PC-9 (cell line): ENCODE results near the gene CWC27. TPM values are rescaled to one million over a fixed set of nuclear protein-coding genes. Genes with fewer than 3 reads are reported as not detected.
A peak's percentile ranks its signal among the peaks of the same experiment; 100 is the strongest.

Source experiments
- BruUV-seq: library from RNA; stranded (reverse); fragments of 400-500 nt; replicated peaks from 2 replicates; lab custom pipeline; 2021; lab: Mats Ljungman, UMichigan
- CTCF ChIA-PET: fragments of 300-600 bp; sonication (Branson Sonifier 250); formaldehyde crosslinking; loops from one replicate; lab custom pipeline; 2022; ENCODE audit warnings: antibody characterized with exemption; lab: Charles Lee
- POLR2A ChIA-PET: fragments of 300-600 bp; sonication (Branson Sonifier 250); formaldehyde crosslinking; loops from one replicate; lab custom pipeline; 2022; ENCODE audit warnings: antibody characterized with exemption; ENCODE audit not compliant: unreplicated experiment; lab: Charles Lee
- DNase-seq, 2 experiments: peaks; one replicate each; pipeline versions ENCODE4 v3.0.0 to v3.0.0-alpha.2; 2015 to 2022; ENCODE audit warnings: mixed read lengths in 1 of 2
- H2AFZ ChIP-seq: fragments of 200-600 bp; sonication (generic); 2 replicates; pipeline ENCODE4 v1.8.1; 2017; ENCODE audit warnings: antibody characterized with exemption
- H3F3A ChIP-seq: fragments of 200-600 bp; sonication (generic); 2 replicates; pipeline ENCODE4 v1.8.1; 2017; ENCODE audit warnings: antibody characterized with exemption, mild to moderate bottlenecking, low read depth; ENCODE audit not compliant: insufficient read depth
- H3K27ac ChIP-seq: fragments of 200-600 bp; sonication (generic); 2 replicates; pipeline ENCODE4 v1.6.1; 2016; ENCODE audit warnings: mixed run types
- H3K27me3 ChIP-seq: fragments of 200-600 bp; sonication (generic); 2 replicates; pipeline ENCODE4 v1.6.1; 2016; ENCODE audit warnings: low read depth, mixed run types; ENCODE audit not compliant: insufficient read depth
- H3K36me3 ChIP-seq: fragments of 200-600 bp; sonication (generic); 2 replicates; pipeline ENCODE4 v1.6.1; 2016; ENCODE audit warnings: low read depth, mixed run types
- H3K4me1 ChIP-seq: fragments of 200-600 bp; sonication (generic); replicated peaks from 2 replicates; pipeline ENCODE4 v1.6.1; 2016; ENCODE audit warnings: mixed run types; ENCODE audit not compliant: insufficient read depth
- H3K4me2 ChIP-seq: fragments of 200-600 bp; sonication (generic); 2 replicates; pipeline ENCODE4 v1.6.1; 2017; ENCODE audit warnings: mixed run types
- H3K4me3 ChIP-seq: fragments of 200-600 bp; sonication (generic); 2 replicates; pipeline ENCODE4 v1.6.1; 2016; ENCODE audit warnings: mixed run types
- H3K79me2 ChIP-seq: fragments of 200-600 bp; sonication (generic); 2 replicates; pipeline ENCODE4 v1.6.1; 2017; ENCODE audit warnings: low read depth, mixed run types
- H3K9me2 ChIP-seq: fragments of 200-600 bp; sonication (generic); 2 replicates; pipeline ENCODE4 v1.8.1; 2017; ENCODE audit warnings: mild to moderate bottlenecking; ENCODE audit not compliant: insufficient read depth
- H3K9me3 ChIP-seq: fragments of 200-600 bp; sonication (generic); 2 replicates; pipeline ENCODE4 v1.8.1; 2016; ENCODE audit warnings: low read depth; ENCODE audit not compliant: insufficient read depth
- H4K20me1 ChIP-seq: fragments of 200-600 bp; sonication (generic); 2 replicates; pipeline ENCODE4 v1.8.1; 2017; ENCODE audit not compliant: insufficient read depth
- EZH2 ChIP-seq: fragments of 200-600 bp; sonication (generic); IDR thresholded peaks from 2 replicates; pipeline ENCODE4 v1.8.0; 2017; ENCODE audit warnings: antibody characterized with exemption, low read depth
- intact Hi-C: fragments of 100-400 bp; cut with micrococcal nuclease; formaldehyde crosslinking; loops from one replicate; pipeline ENCODE4 v1.10.0; 2022; ENCODE audit not compliant: unreplicated experiment
- total RNA-seq: library from RNA; stranded (reverse); gene quantifications from 2 replicates; pipeline ENCODE4 v1.2.3, GENCODE V29; 2021
- TF ChIP-seq, protein P1 (sequence below): fragments of 200-600 bp; sonication (generic); conservative IDR thresholded peaks from 2 replicates; pipeline ENCODE4 v1.6.1; 2017; ENCODE audit warnings: mixed run types, antibody characterized with exemption, mild to moderate bottlenecking, moderate library complexity

CWC27 gene
- total RNA-seq, 1 experiment from 2014 or later, result 24.1 TPM

DNA sequence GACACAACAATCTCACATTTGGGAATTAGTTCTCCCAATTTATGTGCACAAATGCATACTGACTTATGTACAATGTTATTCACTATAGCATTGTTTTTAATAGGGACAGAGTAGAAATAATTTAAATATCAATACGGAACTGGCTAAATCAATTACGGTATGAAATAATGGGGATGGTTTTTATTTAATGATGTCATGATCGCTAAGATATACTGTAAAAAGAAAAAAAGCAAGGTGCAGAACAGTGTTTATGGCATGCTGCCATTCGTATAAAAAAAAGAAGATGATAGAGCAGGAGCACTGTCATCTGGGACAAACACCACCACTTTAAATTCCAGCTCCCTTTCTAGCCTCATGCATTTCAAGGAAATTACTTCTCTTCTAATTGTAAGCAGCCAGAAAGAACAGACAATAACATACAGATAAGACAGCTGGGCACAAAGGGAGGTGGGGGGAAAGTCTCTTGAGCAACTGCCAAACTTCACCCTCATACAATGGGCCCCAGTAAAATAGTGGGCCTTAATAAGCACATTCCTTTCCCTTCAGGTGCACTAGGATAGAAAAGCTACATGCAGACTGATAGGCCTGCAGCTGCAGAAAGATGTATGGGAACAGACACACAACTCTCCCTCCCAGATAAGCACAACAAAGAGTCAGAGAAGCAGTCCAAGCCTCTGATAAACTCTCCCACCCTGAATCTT is 8.6 kb upstream of the CWC27 start:
- intact Hi-C loops, result no loop called here
- H3F3A ChIP-seq, result no peaks in the 10 kb centered on the region
- ChIA-PET CTCF (no interaction called here), POLR2A (no interaction called here)
- H3K27me3 ChIP-seq, result no peaks in the 10 kb centered on the region
- H3K4me1 ChIP-seq, result peaks cover under 1% of the 10 kb centered on the region; the same call in 1 of the 2 replicates
- H4K20me1 ChIP-seq, result no peaks in the 10 kb centered on the region; the same call in 1 of the 2 replicates
- 0 out of 2 replicates have a peak, but pooled peaks cover 4% of the 10 kb centered on the region for H3K36me3 ChIP-seq
- H3K79me2 ChIP-seq, result peaks cover 24% of the 10 kb centered on the region
- H2AFZ ChIP-seq, result no peak overlapping the region
- no peak overlapping the region for H3K27ac ChIP-seq
- TF ChIP-seq, protein P1, sequence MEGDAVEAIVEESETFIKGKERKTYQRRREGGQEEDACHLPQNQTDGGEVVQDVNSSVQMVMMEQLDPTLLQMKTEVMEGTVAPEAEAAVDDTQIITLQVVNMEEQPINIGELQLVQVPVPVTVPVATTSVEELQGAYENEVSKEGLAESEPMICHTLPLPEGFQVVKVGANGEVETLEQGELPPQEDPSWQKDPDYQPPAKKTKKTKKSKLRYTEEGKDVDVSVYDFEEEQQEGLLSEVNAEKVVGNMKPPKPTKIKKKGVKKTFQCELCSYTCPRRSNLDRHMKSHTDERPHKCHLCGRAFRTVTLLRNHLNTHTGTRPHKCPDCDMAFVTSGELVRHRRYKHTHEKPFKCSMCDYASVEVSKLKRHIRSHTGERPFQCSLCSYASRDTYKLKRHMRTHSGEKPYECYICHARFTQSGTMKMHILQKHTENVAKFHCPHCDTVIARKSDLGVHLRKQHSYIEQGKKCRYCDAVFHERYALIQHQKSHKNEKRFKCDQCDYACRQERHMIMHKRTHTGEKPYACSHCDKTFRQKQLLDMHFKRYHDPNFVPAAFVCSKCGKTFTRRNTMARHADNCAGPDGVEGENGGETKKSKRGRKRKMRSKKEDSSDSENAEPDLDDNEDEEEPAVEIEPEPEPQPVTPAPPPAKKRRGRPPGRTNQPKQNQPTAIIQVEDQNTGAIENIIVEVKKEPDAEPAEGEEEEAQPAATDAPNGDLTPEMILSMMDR, result no peak
- TF ChIP-seq EZH2, result no peak
- no peaks in the 10 kb centered on the region for H3K9me2 ChIP-seq
- H3K4me2 ChIP-seq, result no peak overlapping the region
- no peaks in the 10 kb centered on the region for H3K9me3 ChIP-seq
- H3K4me3 ChIP-seq, result no peak overlapping the region
- BruUV-seq, result no TSS peak
- no peak for DNase-seq

DNA sequence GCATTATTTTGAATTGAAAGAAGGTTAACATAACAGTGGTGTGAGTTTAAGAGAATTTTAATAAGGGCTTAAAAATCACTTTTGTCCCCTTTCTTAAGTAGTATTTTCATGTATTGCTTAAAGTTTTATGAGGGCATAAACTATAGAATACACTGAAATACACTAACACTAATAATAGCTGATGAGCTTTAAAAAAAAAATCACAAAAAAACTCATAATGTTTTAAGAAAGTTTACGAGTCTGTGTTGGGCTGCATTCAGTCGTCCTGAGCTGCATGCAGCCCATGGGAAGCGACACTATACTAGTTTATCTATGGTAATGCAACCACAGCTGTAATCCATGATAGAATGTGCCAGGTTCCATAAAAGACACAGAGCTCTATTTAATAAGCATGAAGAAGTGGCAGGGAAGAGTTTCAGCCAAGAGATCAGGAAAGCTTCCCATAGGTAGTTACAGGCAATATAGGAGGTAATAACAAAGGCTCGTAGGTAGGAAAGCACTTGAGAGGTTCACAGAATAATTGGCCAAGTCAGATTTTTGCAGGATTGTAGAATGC is 4.7 kb upstream of the CWC27 start:
- Histone ChIP-seq H3K36me3 (0 out of 2 replicates have a peak, but pooled peaks cover 4% of the 10 kb centered on the region), H3K79me2 (peaks cover 44% of the 10 kb centered on the region), H3K9me3 (no peaks in the 10 kb centered on the region), H3F3A (peaks cover 22% of the 10 kb centered on the region), H3K27me3 (no peaks in the 10 kb centered on the region), H3K4me2 (no peak overlapping the region), H2AFZ (no peak overlapping the region), H3K4me3 (no peak overlapping the region), H4K20me1 (no peaks in the 10 kb centered on the region), H3K27ac (no peak overlapping the region), H3K9me2 (no peaks in the 10 kb centered on the region), H3K4me1 (peaks cover 26% of the 10 kb centered on the region)
- POLR2A ChIA-PET, result interaction anchor here (0.6 kb wide), 1 partner anchor 750 kb away, joined by 5 read pairs; no protein-coding TSS in a partner anchor
- no peak for DNase-seq
- intact Hi-C loops, result no loop called here
- BruUV-seq, result no TSS peak
- TF ChIP-seq EZH2, result no peak
- TF ChIP-seq, protein P1, result no peak
- CTCF ChIA-PET, result no interaction called here

DNA sequence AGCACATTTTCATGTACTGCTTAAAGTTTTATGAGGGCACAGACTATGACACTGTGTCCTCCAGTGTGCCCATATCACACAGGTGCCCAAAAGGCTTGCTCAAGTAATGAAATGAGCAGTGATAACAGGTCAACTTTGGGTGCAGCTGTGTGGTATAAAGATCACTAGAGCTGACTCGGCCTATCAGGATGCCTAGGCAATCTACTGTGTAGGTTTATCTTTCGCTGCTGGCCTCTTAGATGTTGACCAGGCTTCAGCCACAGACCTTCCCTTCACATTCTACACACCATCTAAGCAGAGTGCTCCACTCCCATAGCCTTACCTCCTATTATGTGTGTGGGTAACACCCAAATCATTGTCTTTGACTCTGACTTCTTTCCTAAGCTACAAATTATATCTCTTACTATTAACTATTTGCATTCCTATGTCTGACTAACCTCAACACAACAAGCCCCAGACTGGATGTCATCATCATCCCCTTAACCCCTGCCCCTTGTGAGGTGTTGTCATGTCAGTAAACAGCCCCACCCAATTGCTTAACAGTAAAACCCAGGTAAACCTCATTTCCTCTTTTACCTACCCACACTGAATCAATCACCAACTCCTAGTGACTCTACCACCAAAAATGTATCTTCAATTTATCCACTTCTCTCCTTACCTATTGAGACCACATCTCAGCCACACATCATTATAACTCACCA is 2.8 kb upstream of the CWC27 start:
- H3K4me3 ChIP-seq, result 0 out of 2 replicates have a peak overlapping the region, but pooled peaks have one; percentile 86
- H3K9me2 ChIP-seq, result no peaks in the 10 kb centered on the region
- TF ChIP-seq, protein P1, result no peak
- BruUV-seq, result no TSS peak
- no peaks in the 10 kb centered on the region for H3K27me3 ChIP-seq
- intact Hi-C loops, result no loop called here
- CTCF ChIA-PET, result no interaction called here
- H3F3A ChIP-seq, result peaks cover 22% of the 10 kb centered on the region
- peaks cover 38% of the 10 kb centered on the region for H3K4me1 ChIP-seq
- H4K20me1 ChIP-seq, result no peaks in the 10 kb centered on the region
- no peak overlapping the region for H2AFZ ChIP-seq
- H3K36me3 ChIP-seq, result 0 out of 2 replicates have a peak, but pooled peaks cover 4% of the 10 kb centered on the region
- H3K27ac ChIP-seq, result peak overlapping the region; percentile 76
- peaks cover 59% of the 10 kb centered on the region for H3K79me2 ChIP-seq
- POLR2A ChIA-PET, result interaction anchor here (0.6 kb wide), 1 partner anchor 12 kb away, joined by 3 read pairs; no protein-coding TSS in a partner anchor
- H3K4me2 ChIP-seq, result peak overlapping the region; percentile 96
- DNase-seq, result peak in 1 of 2 experiments; percentile 83
- H3K9me3 ChIP-seq, result no peaks in the 10 kb centered on the region
